Colonic mucosa (tissue), 4 donors: ENCODE results near the gene ELMOD1. TPM values are rescaled to one million over a fixed set of nuclear protein-coding genes. Genes with fewer than 3 reads are reported as not detected.

ENCODE experiments used
- DNase-seq: peaks from one replicate; pipeline ENCODE4 v3.0.0-alpha.2; 2020
- H3K27ac ChIP-seq: fragments of 200-600 bp; one replicate; pipeline ENCODE4 v1.8.0; 2021
- H3K27me3 ChIP-seq: fragments of 200-600 bp; one replicate; pipeline ENCODE4 v1.8.0; 2021
- H3K36me3 ChIP-seq: fragments of 200-600 bp; one replicate; pipeline ENCODE4 v1.8.0; 2021
- H3K4me1 ChIP-seq: fragments of 200-600 bp; one replicate; pipeline ENCODE4 v1.8.0; 2021; ENCODE audit warnings: mild to moderate bottlenecking
- H3K4me3 ChIP-seq: fragments of 200-600 bp; one replicate; pipeline ENCODE4 v1.8.0; 2021
- H3K9ac ChIP-seq, 2 donors: one replicate each; pipeline ENCODE4 v1.7.0; 2013; ENCODE audit warnings: control low read depth in 2 of 2, low read depth in 2 of 2, low read length in 2 of 2
- H3K9me3 ChIP-seq: fragments of 200-600 bp; one replicate; pipeline ENCODE4 v1.8.0; 2021
- CTCF ChIP-seq: fragments of 200-600 bp; IDR thresholded peaks from one replicate; pipeline ENCODE4 v1.8.0; 2022; ENCODE audit warnings: antibody characterized with exemption, mild to moderate bottlenecking
- intact Hi-C: fragments of 100-400 bp; cut with DNase I; formaldehyde crosslinking; loops from one replicate; pipeline ENCODE4 v1.14.1; 2022
- total RNA-seq, 2 donors: library from RNA; stranded (reverse); fragmentation: NEBNext Ultra II Directional in 1 of 2; extraction: Animal tissue kit (Norgen Biotek cat#: 25700) in 1 of 2; gene quantifications; one replicate each; pipeline ENCODE4 v1.2.1, GENCODE V29; 2021
- donor health status: healthy.
- donor health status: DM: no; HTN: no; CAD: no.
- donor health status: DM: no; HTN: no; CAD: no.

The ELMOD1 gene
- total RNA-seq, 2 donors from 2014 or later = 0.11 TPM; not detected in 1

DNA sequence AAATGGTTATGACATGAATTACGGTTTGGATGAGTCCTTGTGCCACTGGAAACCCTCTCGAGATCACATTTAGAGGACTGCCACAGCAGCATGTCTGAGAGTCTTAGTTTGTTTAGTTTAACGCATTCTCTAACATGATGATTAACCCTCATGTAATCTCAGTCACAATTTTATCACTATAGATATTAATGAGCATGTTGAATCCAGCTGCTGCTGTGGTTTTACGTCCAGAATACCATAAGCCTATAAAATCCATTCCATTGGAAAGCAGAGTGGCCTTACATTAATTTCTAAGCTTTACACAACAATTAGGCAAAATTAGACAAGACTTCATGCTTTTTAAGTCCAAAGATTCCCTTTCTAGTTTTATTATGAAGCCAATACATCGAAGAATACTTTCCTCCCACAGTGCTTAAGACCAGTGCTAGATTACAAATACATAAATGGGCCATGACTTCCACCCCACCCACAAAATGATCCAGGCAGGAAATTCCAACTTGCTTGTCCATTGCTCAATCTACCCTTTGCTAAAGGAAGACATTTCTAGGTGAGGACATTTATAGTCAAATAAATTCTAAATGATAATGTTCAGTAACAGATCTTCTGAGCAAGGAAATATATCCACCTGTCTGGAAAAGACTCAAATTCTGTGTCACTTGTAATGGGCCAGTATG is 3.5 kb upstream of the ELMOD1 start:
- Histone ChIP-seq H3K36me3 (no peaks in the 10 kb centered on the region), H3K9ac (no peak overlapping the region), H3K4me3 (no peak overlapping the region), H3K9me3 (no peaks in the 10 kb centered on the region), H3K4me1 (no peaks in the 10 kb centered on the region), H3K27ac (no peak overlapping the region), H3K27me3 (peaks cover 24% of the 10 kb centered on the region)
- DNase-seq = no peak
- no peak for TF ChIP-seq CTCF
- intact Hi-C loops = no loop called here

DNA sequence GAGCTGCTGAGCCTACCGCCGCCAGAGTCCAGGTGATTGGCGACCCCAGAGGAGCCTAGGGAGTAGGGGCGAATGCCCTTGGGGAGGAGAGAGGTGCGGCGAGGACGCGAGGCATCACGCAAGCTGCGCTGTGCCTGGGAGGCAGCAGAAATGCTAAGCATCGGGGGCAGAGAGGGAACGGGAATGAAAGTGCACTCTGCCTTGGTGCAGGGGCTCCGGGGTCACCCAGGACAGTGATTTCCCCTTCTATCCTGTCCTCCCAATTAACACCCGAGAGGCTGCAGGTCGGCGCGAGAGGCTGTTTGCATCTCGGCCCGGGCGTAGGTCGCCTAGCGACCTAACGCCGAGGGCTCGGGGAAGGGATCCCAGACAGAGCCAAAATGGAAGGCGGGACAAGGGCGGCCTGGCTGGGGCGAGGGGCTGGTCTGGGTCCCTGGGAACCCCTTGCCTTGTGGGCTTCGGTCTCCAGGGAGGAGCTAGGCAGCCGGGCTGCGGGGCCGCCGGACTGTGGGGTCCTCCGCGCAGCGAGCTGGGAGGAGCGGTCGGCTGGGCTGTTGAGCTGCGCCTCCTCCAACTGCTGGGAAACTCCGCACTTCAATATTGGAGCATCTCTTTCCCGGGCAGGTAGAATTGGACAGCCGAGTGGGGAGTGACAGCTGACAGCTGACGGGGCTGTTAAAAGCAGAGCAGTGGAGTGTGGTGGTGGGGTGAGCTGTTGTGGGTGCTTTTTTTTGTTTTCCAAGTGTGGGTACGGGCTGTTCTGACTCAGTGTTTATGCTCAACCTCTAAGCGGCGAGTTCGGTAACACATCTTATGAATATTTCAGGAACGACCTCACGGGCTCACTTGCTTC is 657 bp downstream of the ELMOD1 start:
- Histone ChIP-seq H3K27ac (no peak overlapping the region), H3K36me3 (no peaks in the 10 kb centered on the region), H3K9ac (no peak overlapping the region), H3K27me3 (peaks cover 32% of the 10 kb centered on the region), H3K4me1 (no peaks in the 10 kb centered on the region), H3K4me3 (peak overlapping the region; percentile 49), H3K9me3 (no peaks in the 10 kb centered on the region)
- no peak for TF ChIP-seq CTCF
- DNase-seq = no peak
- intact Hi-C loops = no loop called here

- Histone ChIP-seq H3K36me3 (no peaks in the 10 kb centered on the region), H3K27ac (no peak overlapping the region), H3K9me3 (no peaks in the 10 kb centered on the region), H3K27me3 (peaks cover 32% of the 10 kb centered on the region), H3K4me1 (no peaks in the 10 kb centered on the region), H3K9ac (no peak overlapping the region), H3K4me3 (no peak overlapping the region)
- intact Hi-C loops = no loop called here
- DNase-seq = no peak
- TF ChIP-seq CTCF = no peak
Measured at GRCh38 chr11:107592231-107592590, 1.3 kb downstream of the ELMOD1 start.

DNA sequence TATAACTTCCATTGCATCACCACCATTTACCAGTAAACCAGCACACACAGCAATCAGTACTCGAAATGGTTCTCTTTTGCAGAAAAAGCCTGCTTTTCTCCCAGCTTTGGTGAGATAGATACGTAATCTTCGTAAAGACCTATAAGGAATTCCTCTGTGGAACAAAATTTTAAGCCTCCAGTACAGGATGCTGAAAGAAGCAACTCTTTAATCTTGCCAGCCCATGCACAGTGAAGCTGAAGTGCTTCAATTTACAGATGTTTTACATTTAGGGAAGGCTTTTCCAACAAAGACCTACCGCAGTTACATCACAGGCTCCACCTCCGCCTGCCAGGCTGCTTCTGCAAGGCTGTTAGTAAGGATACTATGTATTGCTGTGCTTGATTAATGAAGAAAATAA is 1.9 kb downstream of the ELMOD1 start:
- Histone ChIP-seq H3K9ac (no peak overlapping the region), H3K9me3 (no peaks in the 10 kb centered on the region), H3K27me3 (peaks cover 32% of the 10 kb centered on the region), H3K36me3 (no peaks in the 10 kb centered on the region), H3K4me1 (no peaks in the 10 kb centered on the region), H3K4me3 (no peak overlapping the region), H3K27ac (no peak overlapping the region)
- intact Hi-C loops = no loop called here
- TF ChIP-seq CTCF = no peak
- no peak for DNase-seq

GRCh38 chr11:107593951-107594350 is 3.0 kb downstream of the ELMOD1 start:
- Histone ChIP-seq H3K27ac (no peak overlapping the region), H3K4me1 (no peaks in the 10 kb centered on the region), H3K27me3 (peaks cover 36% of the 10 kb centered on the region), H3K36me3 (no peaks in the 10 kb centered on the region), H3K9me3 (no peaks in the 10 kb centered on the region), H3K4me3 (no peak overlapping the region), H3K9ac (no peak overlapping the region)
- DNase-seq = no peak
- intact Hi-C loops = no loop called here
- no peak for TF ChIP-seq CTCF
